PC-3 (cell line): Measurements from ENCODE around the gene NDOR1.

Source experiments
- EZH2phosphoT487 ChIP-seq: fragments of 300-600 bp; sonication (generic); IDR thresholded peaks from 2 replicates; pipeline ENCODE4 v1.6.1; 2018; ENCODE audit warnings: mild to moderate bottlenecking, antibody characterized with exemption, low read length, borderline replicate concordance
- TF ChIP-seq, protein P1 (sequence below): fragments of 300-600 bp; sonication (generic); conservative IDR thresholded peaks from 2 replicates; pipeline ENCODE4 v1.5.1; 2017; ENCODE audit warnings: antibody characterized with exemption, low read depth, mild to moderate bottlenecking, low read length

DNA sequence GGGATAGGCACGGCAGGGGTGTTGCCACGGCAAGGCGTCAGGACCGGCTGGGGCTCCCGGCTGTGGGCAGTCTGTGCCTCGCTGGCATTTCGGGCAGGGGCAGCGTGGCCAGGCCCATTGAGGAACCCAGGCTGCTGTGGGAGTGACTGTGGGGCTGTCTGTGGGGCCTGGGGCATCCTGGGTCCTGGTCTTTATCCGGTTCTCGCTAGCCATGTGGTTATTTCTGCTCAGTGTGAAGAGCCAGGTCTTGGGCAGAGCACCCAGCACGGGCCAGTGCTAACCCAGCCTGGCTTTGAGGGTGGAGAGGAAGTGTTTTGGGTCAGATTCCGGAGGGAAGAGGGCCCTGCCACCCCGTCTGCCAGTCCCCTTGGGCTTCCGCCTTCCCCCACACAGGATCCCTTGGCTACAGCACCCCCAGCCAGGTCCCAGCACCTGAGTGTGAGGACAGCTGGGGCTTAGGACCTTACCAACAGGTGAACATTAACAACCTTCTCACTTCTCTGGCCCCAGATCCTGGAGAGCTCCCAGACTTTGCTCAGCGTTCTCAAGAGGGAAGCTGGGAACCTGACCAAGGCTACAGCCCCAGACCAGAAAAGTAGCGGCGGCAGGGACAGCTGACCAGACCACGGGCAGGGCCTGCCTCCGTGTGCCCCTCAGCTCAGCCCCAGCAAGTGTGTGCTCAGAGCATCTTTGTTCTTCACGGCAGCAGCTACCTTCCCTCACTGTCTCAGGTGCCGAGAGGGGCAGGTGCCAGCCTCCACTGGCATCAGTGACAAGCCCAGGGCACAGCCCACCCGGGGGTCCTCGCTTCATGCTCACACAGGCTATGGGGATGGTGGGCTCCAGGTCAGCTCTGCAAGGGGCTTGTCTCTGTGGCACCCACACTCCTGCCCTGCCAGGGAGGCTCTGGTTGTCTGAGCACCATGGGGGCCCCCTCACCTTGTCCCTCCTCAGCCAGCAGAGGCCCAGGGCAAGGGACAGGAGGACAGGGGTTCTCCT is 15.9 kb upstream of the NDOR1 start:
- TF ChIP-seq EZH2phosphoT487: no peak
- TF ChIP-seq, protein P1, sequence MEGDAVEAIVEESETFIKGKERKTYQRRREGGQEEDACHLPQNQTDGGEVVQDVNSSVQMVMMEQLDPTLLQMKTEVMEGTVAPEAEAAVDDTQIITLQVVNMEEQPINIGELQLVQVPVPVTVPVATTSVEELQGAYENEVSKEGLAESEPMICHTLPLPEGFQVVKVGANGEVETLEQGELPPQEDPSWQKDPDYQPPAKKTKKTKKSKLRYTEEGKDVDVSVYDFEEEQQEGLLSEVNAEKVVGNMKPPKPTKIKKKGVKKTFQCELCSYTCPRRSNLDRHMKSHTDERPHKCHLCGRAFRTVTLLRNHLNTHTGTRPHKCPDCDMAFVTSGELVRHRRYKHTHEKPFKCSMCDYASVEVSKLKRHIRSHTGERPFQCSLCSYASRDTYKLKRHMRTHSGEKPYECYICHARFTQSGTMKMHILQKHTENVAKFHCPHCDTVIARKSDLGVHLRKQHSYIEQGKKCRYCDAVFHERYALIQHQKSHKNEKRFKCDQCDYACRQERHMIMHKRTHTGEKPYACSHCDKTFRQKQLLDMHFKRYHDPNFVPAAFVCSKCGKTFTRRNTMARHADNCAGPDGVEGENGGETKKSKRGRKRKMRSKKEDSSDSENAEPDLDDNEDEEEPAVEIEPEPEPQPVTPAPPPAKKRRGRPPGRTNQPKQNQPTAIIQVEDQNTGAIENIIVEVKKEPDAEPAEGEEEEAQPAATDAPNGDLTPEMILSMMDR: no peak
